ENCODE results near the gene NIM1K.
"Not testable (repeated sequence)": the region's sequence is repeated elsewhere in the genome, so short reads cannot be mapped to it uniquely, and the experiment has no call there.

NIM1K gene

DNA sequence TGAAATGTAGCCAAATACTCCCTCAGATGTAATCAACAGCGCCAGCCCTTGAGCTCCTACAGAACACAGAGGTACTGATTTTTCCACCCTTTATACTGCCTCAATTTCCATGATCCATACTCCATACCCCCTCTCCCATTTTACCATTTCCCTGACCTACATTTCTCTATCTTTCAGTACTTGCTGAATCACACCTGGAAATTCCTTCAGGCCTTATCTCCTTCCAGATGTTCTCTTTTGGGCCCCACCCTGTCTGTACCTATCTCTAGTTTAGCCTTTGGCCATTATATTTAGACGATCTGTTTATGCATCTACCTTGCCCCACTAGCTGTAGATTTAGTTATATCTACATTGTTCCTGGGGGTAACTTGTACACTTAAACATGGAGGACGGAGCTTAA lies 5.5 kb downstream of the NIM1K start:
- TF ChIP-seq, protein P1, sequence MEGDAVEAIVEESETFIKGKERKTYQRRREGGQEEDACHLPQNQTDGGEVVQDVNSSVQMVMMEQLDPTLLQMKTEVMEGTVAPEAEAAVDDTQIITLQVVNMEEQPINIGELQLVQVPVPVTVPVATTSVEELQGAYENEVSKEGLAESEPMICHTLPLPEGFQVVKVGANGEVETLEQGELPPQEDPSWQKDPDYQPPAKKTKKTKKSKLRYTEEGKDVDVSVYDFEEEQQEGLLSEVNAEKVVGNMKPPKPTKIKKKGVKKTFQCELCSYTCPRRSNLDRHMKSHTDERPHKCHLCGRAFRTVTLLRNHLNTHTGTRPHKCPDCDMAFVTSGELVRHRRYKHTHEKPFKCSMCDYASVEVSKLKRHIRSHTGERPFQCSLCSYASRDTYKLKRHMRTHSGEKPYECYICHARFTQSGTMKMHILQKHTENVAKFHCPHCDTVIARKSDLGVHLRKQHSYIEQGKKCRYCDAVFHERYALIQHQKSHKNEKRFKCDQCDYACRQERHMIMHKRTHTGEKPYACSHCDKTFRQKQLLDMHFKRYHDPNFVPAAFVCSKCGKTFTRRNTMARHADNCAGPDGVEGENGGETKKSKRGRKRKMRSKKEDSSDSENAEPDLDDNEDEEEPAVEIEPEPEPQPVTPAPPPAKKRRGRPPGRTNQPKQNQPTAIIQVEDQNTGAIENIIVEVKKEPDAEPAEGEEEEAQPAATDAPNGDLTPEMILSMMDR (IDR thresholded peaks at IDR 0.05; ENCODE audit: low read depth, low read length, missing control alignments), result no peak
- H3K4me3 ChIP-seq (replicated peaks; ENCODE audit: low read depth, low read length), result no peak overlapping the region
- DNase-seq (ENCODE audit: extremely low read depth, low read depth), result no peak

DNA sequence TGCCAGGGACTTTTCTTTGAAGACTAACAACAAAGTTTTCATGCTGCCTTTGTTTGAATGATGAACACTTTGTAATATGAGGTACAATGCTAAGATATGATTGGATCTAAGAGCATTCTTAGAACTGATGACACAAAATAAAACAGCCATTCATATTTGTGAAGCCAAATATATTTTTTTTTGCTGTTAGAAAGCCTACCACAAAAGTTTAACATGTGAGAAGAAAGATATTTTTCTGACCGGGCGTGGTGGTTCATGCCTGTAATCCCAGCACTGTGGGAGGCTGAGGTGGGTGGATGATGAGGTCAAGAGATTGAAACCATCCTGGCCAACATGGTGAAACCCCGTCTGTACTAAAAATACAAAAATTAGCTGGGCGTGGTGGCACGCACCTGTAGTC lies 9.4 kb downstream of the NIM1K start:
- H3K4me3 ChIP-seq (replicated peaks; ENCODE audit: low read depth, low read length); DNase-seq (ENCODE audit: extremely low read depth, low read depth): not testable (repeated sequence)

DNA sequence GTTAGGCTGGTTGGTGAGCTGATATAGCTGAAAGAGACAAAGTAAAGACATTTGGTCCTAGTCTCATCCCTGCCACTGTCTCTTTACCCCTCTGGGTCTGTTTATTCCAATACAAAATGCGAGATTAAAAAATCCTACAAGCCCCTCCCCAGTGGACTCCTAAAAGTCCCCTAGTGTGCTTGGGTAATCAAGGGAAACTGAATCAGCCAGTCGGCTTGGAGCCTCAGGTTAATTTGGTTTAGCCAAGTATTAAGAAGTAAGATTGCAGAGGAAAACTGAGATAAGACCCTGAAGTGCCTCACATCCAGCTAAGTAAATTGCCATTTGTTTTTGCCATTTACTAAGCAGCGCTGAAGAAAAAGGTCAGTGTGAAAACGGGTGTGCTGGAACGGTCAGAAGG lies 10.4 kb downstream of the NIM1K start:
- no peak for DNase-seq (ENCODE audit: extremely low read depth, low read depth)
- TF ChIP-seq, protein P1 (IDR thresholded peaks at IDR 0.05; ENCODE audit: low read depth, low read length, missing control alignments), result no peak
- H3K4me3 ChIP-seq (replicated peaks; ENCODE audit: low read depth, low read length), result no peak overlapping the region

DNA sequence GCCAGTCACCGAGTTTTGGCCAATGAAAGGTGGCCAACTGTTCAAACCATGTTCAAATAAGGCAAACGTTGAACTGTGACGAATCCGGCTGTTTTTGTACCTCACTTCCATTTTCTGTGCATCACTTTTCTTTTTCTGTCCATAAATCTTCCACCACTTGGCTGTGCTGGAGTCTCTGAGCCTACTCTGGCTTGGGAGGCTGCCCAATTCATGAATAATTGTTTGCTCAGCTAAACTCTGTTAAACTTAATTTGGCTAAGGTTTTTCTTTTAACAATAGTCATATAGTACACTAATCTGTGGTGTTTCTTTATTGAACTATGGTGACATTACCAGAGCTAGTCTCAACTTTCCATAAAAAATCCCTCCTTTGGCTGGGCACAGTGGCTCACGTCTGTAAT lies 11.3 kb downstream of the NIM1K start:
- no peak for DNase-seq (ENCODE audit: extremely low read depth, low read depth)
- TF ChIP-seq, protein P1 (IDR thresholded peaks at IDR 0.05; ENCODE audit: low read depth, low read length, missing control alignments), result no peak
- no peak overlapping the region for H3K4me3 ChIP-seq (replicated peaks; ENCODE audit: low read depth, low read length)

DNA sequence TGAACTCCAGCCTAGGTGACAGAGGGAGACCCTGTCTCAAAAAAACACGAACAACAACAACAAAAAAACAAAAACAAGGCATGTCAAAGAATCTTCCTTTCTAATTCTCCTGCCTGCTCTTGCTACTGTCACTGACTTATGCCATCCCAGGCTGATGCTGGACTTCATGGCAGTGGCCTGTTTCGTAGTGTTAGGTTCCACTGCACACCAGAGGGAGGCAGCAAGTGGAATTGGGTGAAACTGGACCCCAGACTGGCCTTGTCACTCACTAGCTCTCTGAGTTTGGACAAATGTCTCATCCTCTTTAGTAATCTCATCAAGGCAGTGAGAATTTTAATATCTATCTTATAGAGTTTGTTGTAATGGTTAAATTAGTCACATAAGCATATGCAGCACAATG lies 12.9 kb downstream of the NIM1K start:
- TF ChIP-seq, protein P1 (IDR thresholded peaks at IDR 0.05; ENCODE audit: low read depth, low read length, missing control alignments), result no peak

DNA sequence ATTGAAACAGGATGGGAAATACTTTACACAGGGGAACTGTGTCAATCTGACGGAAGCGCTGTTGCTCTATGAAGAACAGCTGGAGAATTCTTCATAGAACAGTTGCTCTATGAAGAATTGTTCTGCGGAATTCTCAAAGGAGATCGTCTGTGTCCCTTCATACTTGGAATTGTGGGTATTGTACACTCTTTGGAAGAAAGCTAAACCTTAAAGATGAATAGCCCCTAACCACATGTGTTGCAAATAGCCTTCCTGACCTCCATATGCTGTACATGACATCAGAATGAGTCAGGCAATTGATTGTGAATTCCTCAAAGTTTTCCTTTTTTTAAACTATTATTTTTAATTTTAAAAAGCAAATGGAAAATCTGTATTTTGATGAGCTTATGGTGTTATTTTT lies 15.6 kb downstream of the NIM1K start:
- TF ChIP-seq, protein P1 (IDR thresholded peaks at IDR 0.05; ENCODE audit: low read depth, low read length, missing control alignments), result no peak
- no peak for DNase-seq (ENCODE audit: extremely low read depth, low read depth)
- H3K4me3 ChIP-seq (replicated peaks; ENCODE audit: low read depth, low read length), result no peak overlapping the region

More for the DNA sequence above, 12.9 kb downstream of the NIM1K start:
- H3K4me3 ChIP-seq (replicated peaks; ENCODE audit: low read depth, low read length), result no peak overlapping the region
- no peak for DNase-seq (ENCODE audit: extremely low read depth, low read depth)

DNA sequence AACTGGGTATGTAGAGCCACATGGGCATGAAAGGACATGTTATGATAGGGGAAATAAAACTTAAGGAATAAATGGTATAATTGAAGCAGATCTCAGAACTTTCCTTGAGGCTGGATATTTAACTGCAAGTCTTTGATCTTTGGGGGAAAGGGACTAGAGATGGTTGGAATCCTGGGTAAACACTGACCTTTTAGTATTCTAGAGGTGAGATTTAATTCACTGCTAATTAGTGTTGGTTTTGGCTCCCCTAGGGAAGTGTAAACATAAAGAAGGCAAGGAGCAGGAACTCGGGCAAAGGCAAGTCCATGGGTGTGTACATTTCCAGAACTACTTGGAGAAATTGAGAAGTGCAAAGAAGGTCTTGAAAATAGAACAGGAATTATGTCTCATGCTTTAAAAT lies 16.6 kb downstream of the NIM1K start:
- TF ChIP-seq, protein P1 (IDR thresholded peaks at IDR 0.05; ENCODE audit: low read depth, low read length, missing control alignments), result no peak
- no peak overlapping the region for H3K4me3 ChIP-seq (replicated peaks; ENCODE audit: low read depth, low read length)
- no peak for DNase-seq (ENCODE audit: extremely low read depth, low read depth)

All from HFF-Myc (cell line).